HG03045 (cell line): ENCODE data around the gene ZNF335.
A peak's percentile ranks its signal among the peaks of the same experiment; 100 is the strongest.
"Not testable (repeated sequence)": the region's sequence is repeated elsewhere in the genome, so short reads cannot be mapped to it uniquely, and the experiment has no call there.

Source experiments
- ATAC-seq: cut with Tn5 transposase; IDR thresholded peaks from one replicate; pipeline ENCODE4 v1.9.1; 2021; ENCODE audit warnings: mild to moderate bottlenecking, moderate library complexity; ENCODE audit not compliant: unreplicated experiment

The ZNF335 gene

DNA sequence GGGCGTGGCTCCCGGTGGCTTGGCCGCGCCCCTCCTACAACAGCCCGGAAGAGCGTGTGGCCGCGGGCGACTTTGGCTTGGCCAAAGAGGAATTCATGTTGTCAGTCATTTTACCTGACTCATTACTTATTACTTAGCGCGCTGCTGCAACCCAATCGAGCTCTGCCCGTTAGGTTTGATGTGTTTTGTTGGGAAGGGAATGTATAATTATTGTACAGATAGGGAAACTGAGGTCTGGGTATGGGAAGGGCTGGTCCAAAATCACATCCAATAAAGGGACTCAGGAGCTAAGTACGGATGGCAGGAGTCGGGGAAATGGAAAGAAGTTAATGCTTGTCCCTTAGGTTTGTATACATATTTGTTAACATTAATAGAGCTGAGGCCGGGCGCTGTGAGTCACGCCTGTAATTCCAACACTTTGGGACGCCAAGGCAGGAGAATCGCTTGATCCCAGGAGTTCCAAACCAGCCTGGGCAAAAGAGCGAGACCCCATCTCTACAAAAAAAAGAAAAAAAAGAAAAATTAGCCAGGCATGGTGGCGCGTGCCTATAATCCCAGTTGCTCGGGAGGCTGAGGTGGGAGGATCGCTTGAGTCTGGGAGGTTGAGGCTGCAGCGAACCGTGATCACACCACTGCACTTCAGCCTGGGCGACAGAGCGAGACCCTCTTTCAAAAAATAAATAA is 639 bp upstream of the ZNF335 start:
- ATAC-seq, result no peak

DNA sequence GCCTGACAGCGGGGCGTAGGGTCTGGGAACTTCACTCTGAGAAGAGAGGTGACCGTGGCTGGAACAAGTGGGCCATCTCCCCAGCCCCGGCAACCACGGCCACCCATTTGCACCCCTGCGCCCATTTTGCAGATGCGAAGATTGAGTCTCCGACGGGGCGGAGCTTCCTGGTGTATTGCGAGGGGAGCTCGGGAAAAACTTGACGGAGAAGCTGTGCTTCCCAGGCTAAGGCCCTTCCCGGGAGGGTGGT is 653 bp downstream of the ZNF335 start:
- peak; percentile 10 for ATAC-seq

DNA sequence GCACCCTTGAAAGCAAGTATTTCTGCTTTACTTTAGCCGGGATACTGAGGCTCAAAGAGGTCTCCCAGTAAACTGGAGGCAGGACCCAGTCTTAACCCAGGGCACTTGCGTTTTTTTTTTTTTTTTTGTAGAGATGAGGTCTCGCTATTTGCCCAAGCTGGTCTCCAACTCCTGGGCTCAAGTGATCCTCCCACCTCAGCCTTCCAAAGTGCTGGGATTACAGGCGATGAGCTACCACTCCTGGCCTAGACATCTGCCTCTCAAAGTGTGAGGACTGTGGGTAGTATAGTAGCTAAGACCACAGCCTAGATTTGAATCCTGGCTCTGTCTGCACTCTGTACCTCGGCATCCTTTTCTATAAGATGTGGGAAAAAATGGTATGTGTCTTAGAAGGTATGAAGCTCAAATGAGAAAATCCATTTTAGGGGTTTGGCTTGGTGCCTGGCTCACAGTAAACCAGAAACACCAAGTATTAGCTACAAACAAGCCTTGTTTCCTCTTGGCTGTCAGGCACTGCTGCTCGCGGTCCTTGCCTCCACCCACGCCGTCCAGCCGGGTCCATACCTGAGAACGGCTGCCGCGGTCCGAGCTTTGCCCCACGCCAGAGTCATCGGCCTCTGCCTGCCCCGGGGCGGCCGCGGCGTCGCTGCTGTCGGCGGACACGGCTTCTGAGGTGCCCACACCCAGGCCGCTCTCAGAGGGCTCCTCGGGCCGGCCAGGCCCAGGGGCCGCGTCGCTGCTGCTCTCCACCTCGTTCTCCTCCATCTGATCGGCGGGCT is 1.2 kb downstream of the ZNF335 start:
- peak; percentile 5 for ATAC-seq

DNA sequence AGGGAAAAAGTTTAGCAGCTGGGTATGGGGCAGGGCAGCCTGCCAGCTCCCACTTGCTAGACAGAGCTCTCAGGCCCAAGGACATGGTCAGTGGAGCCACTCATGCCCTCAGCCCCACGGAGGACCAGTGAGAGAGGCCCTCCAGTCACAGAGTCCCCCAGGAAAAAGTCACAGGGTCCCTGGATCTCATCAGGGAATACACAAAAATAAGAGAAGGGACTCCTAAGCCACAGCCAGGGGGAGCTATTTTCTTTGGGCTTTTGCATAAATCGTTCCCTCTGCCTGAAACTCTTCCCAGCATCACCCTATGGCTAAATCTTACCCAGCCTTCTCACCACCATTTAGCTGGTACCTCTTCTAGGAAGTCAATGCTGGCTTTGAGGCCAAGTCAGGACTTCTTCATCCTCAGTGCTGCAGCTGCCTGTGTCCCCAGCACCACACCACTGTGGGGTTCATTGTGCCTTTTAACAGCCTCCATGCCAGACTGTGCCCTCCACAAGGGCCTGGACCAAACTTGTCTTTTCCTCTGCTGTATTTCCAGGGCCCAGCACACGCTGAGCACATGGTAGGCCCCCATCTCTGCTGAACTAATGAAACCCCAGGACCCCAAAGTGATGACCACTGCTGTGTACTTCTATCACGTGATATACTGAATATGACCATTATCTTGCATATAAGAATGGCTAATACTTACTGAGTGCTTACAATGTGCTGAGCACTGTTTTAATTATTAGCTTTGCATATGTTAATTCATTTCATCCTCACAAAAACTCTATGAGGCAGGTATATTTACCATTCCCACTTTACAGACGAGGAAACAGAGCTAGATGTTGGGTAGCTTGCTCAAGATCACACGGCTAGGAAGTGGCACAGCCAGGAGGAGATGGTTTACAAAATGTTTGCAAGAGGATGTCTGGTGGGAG is 2.0 kb downstream of the ZNF335 start:
- ATAC-seq, result no peak

DNA sequence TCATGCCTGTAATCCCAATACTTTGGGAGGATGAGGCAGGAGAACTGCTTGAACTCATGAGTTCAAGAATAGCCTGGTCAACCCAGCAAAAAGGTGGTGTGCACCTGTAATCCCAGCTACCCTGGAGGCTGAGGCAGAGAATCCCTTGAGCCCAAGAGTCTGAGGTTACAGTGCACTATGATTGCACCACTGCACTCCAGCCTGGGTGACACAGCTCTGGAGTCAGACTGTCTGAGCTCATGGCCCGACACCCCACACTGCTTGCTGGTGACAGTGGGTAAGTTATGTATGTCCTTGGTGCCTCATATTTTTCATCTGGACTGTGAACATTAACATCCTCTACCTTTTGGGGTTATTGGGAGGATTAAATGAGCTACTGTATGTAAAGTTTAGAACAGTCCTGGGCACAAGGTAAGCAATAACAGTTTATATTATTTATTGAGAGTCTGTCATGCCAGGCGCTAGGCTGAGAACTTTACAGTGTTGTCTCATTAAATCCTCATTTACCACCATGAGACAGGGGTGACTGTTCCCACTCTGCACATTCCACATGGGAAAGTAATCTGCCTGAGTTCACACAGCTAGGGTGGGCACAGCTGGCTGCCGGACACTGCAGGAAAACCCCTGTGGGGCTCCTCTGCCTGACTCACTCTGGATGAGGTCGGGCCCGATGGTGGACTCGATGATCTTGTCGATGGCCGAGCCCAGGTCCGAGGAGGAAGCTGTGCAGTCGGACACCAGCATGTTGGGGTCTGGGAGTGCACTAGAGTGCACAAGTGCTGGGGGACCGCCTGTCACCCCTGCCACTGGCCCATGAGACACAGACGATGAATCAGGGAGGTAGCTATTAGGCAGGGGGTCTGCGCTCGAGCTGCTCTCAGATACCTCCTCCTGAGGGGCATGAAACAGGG is 2.9 kb downstream of the ZNF335 start:
- ATAC-seq, result no peak

DNA sequence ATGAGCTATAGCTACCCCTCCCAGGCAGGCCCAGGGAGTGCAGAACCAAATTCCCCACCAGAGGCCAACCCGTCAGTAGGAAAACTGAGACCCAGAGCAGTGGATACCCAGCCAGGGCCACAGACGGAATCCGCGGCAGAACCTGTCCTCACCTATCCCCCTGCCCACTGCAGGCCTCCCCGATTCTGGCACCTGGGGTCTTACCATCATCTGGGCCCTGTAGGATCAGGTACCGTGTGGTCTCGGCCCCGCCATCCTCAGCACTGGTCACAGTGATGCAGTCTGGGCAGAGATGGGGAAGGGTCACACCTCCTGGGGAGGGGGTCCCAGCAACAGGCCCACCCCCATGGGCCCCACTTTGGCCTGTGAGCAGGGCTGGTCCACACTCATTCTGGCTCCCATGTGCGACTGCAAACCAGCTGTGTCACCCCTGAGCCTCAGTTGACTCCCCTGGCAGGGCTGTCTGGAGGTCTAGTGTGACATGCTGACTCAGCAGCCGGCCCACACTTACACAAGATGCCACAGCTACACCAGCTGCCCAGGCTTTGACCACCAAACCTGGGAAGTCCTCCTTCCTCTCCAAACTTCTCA is 3.8 kb downstream of the ZNF335 start:
- ATAC-seq, result no peak

DNA sequence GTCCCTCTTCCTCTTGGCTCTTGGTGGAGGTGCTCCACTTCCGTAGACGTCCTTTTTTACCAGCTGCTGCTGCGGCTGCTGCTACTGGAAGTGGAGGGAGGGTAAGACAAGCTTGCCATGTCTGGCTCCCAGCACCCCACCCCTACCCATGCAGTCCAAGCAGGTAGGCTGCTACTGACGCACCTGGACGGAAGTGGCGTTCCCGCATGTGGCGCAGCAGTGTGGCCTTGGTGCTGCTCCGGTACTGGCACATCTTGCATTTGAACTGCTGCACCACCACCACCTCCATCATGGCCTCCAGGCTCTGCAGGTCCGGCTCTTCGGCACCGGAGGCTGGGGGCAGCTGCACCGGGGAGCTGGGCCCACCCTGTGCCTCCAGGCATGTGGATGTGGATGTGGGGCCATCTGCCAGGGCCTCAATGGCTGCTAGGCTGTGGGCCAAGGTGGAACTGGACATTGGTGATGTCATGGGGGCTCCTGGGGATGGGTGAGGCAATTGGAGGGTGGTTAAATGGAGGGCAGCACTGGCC is 4.4 kb downstream of the ZNF335 start:
- no peak for ATAC-seq

DNA sequence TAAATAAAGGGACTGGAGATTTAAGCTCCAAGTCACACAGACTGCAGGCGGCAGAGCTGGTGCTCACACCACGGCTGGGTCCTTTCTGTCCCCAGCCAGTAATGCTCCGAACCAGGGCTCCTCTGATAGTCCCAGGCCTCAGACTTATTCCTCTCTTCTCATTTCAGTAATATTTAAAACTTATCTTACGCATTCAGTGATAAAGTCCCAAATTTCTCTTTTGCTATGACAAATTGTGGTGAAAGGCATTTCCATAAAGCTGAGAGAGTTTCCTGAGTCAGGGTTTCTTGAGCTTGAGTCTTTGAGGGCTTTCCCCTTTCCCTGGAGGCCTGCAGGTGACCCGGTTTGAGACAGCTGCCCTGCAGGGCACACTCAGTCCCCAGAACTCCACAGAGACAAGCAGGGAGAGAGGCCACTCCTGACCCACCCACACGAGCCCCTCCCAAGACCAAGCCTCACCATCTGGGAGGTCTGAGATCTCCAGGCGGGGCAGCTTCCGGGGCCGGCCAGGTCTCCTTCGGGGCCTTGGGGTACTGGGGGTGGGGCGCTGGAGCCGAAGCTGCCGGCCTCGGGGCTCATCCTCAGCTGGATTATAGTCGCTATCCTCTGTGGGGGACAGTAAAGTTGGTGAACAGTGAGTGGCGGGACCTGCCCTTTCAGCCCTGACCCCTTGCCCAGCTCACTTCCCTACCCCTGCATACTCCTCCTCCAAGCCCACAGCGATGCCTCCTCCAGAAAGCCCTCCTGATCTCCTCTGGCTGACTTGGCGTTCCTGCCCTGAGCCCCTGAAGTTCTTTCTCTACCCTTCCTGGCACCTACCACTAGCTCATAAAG is 6.6 kb downstream of the ZNF335 start:
- ATAC-seq, result no peak

DNA sequence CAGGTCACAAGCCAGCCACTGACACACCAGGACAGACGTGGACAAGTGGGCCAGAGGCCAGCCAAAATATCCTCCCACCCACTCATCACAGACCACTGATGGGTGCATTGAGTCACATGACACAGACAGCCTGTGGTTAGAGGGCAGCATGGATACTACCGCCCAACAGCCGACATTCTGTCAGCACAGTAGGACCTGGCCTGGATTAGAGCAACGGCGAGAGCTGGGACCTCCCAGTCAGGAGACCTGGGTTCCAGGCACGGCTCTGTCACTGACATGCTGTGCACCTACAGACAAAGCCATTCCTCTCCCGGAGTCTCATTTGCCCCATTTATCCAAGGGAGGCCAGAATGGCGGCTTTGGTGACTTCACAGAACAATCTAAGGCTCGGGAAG is 8.0 kb downstream of the ZNF335 start:
- ATAC-seq, result no peak

DNA sequence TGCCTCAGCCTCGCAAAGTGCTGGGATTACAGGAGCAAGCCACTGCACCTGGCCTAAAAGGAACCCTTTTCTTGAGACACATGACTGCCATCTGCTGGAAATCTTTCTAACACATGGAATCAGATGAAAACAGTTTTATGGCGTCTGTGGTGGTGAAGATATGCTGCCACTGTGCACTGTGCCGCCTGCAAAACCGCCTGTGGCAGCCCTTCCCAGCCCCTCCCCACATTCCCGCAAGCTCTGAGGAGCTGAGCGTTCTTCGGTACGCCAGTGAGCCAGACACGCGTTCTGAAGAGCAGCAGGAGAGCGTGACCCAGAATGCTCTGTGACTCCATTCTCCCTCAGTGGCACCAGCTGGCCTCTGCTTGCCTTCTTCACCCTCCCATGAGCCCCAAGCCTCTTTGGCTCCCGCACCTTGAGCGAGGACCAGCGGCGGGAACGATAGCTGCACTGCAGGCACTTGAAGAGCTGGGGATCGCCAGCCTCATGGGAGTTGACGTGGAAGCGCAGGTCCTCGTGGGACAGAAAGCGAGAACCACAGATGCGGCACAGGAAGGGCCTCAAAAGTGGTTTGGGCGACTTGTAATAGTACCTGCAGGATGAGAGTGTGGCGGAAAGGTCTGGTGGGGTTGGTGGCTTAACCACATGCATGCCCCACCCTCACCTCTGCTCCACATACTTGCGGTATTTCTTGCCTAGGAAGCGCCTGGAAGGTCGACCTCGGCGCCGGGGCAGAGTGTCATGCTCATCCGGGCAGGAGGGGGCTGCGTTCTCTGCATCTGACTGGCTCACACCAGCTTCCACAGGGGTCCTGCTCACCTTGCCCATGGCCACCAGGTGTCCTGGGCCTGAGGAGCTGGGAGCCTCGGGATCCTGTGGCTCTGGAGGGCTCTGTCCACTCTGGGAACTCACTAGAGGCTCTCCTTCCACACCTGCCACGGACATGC is 8.7 kb downstream of the ZNF335 start:
- ATAC-seq, result no peak

DNA sequence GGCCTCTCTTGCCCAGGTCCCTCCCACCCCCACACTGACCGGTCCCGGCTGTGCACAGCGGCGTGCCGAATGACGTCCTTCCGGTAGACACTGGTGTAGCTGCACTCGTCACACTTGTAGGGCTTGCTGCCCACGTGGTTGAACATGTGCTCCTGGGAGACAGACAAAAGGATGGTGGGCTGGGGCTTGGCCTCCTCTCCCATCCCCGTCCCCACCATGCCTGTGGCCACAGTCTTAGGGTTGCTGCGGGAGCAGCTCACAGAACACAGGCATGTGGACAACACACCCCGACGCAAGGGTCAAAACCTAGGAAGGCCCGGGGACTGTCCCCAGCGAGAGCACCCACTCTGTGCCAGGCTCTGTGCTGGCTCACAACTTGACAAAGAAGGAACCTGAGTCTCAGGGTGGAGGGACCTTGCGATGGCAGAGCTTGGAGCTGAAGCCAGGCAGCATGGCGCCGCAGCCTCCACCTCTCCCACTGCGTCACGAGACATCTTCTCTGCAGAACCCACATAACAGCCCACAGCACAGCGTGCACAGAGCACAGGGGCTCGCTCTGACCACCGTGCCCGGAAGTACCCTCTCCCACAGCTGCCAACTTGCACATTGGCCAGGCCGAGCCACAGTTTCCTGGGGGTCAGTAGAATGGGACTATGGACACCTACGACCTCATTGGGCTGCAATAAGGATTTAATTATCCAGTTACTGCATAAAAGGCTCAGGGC is 9.8 kb downstream of the ZNF335 start:
- ATAC-seq, result no peak

DNA sequence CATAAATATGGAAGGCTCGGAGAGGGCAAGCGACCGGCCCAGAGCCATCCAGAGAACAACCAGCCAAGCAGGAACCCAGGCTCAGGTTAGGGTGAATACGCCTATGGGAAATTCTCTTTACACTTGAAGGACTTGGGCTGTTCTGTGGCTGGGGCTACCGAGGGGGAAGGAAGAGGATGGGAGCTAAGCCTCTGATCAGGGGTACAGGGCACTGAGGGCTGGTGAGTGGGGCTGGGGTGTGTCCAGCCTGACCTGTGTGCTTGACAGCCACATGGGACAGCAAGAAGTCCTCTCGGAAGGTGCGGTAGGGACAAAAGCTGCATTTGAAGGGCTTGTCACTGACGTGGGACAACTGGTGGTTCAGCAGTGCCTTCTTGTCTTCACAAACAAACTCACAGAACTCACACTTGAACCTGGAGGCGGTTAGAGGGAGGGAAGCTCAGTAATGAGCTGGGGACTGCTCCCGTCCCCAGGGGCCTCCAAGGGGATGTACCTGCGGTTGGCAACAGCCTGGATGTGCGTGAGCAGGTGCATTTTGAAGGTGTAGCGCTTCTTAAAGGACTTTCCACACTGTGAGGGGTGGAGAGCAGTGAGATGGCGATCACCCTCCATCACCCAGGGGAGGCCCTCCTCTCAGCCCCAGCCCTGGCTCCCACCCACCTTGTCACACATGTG is 11.9 kb downstream of the ZNF335 start:
- no peak for ATAC-seq

DNA sequence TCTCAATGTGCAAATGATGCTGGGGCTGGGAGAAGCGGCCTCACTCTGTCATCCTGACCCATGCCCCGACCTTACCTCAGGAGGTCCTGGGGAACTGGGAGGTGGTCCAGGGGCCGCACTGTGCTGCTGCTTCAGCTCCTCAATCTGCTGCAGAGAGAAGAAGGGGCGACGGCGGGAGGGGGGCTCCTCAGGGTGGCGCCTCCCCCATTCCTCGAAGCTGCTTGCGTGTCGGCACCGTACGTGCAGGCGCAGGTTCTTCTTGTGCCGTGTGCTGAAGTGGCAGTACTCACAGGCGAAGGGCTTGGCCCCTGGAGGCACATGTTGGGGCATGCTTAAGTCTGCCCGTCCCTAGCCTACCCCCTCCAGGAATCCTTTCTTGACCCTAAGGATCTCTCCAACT is 12.9 kb downstream of the ZNF335 start:
- ATAC-seq, result no peak

DNA sequence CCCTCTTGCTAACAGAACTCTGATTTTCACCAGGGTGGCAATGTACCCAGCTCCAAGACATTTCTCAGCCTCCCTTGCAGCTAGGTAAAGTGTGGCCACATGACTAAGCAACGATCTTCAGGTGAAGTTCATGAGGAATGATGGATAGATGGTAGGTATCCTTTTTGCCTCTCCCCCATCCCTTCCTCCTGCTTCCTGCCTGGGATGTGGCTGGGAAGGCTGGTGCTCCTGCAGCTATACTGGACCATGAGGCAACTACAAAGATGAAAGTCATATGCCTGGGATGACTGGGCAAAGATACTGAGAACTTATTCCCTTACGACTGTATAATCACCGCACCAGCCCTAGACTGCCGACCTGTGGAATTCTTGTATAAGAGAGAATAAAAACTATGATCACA is 13.4 kb downstream of the ZNF335 start:
- no peak for ATAC-seq

DNA sequence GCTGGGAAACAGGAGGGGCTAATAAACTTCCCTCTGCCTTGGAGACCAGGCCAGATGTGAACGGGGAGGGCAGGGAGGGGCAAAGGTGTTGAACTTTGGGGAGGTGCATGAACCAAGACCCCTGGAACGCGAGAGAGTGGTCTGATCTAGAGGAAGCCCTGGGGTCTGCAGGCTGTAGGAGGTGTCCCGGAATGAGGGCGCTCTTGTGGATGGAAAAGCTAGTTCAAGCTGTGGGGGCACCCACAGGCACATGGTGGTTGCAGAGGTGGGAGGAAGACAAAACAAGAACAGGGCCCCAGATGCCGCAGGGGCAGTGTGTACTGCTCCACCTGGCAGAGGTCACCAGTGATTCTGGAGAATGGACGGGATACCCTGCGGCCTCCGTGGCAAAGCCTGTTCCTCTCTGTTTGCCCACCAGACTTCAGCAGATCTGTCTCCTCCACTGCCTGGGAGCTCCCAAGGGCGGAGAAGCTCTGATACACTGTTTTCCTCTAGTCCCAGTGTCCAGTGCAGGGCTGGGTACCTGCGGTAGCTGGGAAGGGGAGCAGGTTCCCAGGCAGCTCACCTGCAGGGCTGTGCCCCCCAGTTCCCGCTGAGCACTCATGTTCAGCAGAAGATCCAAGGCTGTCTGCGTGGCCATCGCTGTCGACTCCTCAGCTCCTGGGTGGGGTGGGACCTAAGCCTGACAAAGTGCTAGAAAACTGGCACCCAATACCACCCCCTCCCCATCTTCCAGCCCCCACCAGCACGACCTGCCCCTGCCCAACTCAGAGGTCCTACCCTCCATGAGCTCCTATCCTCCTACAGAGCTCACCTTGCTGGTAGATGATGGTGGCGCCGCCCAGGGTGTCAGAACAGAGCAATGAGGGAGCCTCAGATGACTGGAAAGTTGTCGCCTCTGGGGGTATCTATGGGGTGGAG is 14.7 kb downstream of the ZNF335 start:
- ATAC-seq, result no peak

DNA sequence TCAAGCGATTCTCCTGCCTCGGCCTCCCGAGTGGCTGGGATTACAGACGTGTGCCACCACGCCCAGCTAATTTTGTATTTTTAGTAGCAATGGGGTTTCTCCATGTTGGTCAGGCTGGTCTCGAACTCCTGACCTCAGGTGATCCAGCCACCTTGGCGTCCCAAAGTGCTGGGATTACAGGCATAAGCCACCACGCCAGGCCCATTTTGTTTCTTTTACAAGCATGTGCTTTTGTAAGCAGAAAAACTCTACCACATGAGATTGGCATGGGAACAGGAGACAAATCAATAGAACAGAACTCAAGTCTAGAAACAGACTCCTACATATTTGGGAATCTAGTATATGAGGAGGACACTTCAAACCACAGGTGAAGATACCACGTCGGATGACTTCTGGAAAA is 15.7 kb downstream of the ZNF335 start:
- ATAC-seq, result not testable (repeated sequence)
